ENCODE results near the gene SLC7A6.

GRCh38 chr16:68298907-68299561 is 34.7 kb downstream of the SLC7A6 start:
- TF ChIP-seq POLR2A (IDR thresholded peaks at IDR 0.05; ENCODE audit: low read length) (no peak), GATA1 (IDR thresholded peaks at IDR 0.05; ENCODE audit: low read depth, low read length) (no peak)

Data from erythroblast (primary cell).